Esophagus muscularis mucosa (tissue), 4 donors: Measurements from ENCODE around the gene CRYL1. TPM values are rescaled to one million over a fixed set of nuclear protein-coding genes. Genes with fewer than 3 reads are reported as not detected.

Source experiments
- DNase-seq: peaks from one replicate; pipeline ENCODE4 v3.0.0-alpha.2; 2017; ENCODE audit errors: extremely low spot score
- H3K27ac ChIP-seq, 4 donors: fragments of 200-600 bp; sonication (generic); replicated peaks in 1 of 4; 1 replicate in 3 of 4; 2 replicates in 1 of 4; pipeline ENCODE4 v1.5.1; 2016 to 2019; ENCODE audit warnings: mild to moderate bottlenecking in 1 of 4
- H3K27me3 ChIP-seq, 4 donors: fragments of 200-600 bp; sonication (generic); one replicate each; pipeline versions ENCODE4 v1.5.1 to v1.6.0; 2016 to 2019
- H3K36me3 ChIP-seq, 4 donors: fragments of 200-600 bp; sonication (generic); one replicate each; pipeline ENCODE4 v1.5.1; 2016 to 2019
- H3K4me1 ChIP-seq, 4 donors: fragments of 200-600 bp; sonication (generic); one replicate each; pipeline ENCODE4 v1.5.1; 2016 to 2019
- H3K4me3 ChIP-seq, 4 donors: fragments of 200-600 bp; sonication (generic); 1 replicate in 2 of 4; 2 replicates in 2 of 4; pipeline ENCODE4 v1.5.1; 2016 to 2019; ENCODE audit warnings: mild to moderate bottlenecking in 4 of 4, moderate library complexity in 1 of 4
- H3K9me3 ChIP-seq, 4 donors: fragments of 200-600 bp; sonication (generic); 1 replicate in 3 of 4; 2 replicates in 1 of 4; pipeline ENCODE4 v1.5.1; 2016 to 2019
- EP300 ChIP-seq: sonication (generic); formaldehyde crosslinking; IDR thresholded peaks from one replicate; pipeline ENCODE4 v1.6.1; 2017; ENCODE audit warnings: antibody characterized with exemption
- POLR2A ChIP-seq: fragments of 450-650 bp; IDR thresholded peaks from one replicate; pipeline ENCODE4 v1.6.1; 2017; ENCODE audit warnings: antibody characterized with exemption, moderate library complexity, mild to moderate bottlenecking, low read depth
- POLR2AphosphoS5 ChIP-seq, 2 donors: sonication (generic); formaldehyde crosslinking; IDR thresholded peaks; one replicate each; pipeline ENCODE4 v1.6.1; 2017; ENCODE audit warnings: antibody characterized with exemption in 2 of 2
- WGBS: methylation state at CpG from one replicate; pipeline ENCODE4 v1.1.5; 2018; 5-methylcytosine and 5-hydroxymethylcytosine counted together
- intact Hi-C: fragments of 100-400 bp; cut with DNase I; formaldehyde crosslinking; loops from one replicate; pipeline ENCODE4 v1.15.1; 2023
- total RNA-seq, 4 donors: library from RNA; depleted of rRNA; stranded (reverse); fragments of >200 nt; gene quantifications; one replicate each; pipeline versions ENCODE4 v1.1.0 to v1.2.1, GENCODE V29; 2016
- TF ChIP-seq, protein P1 (sequence below), 3 experiments: fragments of 200-600 bp in 2 of 3; fragments of 450-650 bp in 1 of 3; sonication (generic) in 2 of 3; IDR thresholded peaks; one replicate each; pipeline ENCODE4 v1.5.1; 2017 to 2019; ENCODE audit warnings: antibody characterized with exemption in 3 of 3, mild to moderate bottlenecking in 2 of 3, moderate library complexity in 1 of 3

CRYL1 gene
- total RNA-seq, 4 donors from 2014 or later = 42.3 to 59.3 (median 45.4) TPM

DNA sequence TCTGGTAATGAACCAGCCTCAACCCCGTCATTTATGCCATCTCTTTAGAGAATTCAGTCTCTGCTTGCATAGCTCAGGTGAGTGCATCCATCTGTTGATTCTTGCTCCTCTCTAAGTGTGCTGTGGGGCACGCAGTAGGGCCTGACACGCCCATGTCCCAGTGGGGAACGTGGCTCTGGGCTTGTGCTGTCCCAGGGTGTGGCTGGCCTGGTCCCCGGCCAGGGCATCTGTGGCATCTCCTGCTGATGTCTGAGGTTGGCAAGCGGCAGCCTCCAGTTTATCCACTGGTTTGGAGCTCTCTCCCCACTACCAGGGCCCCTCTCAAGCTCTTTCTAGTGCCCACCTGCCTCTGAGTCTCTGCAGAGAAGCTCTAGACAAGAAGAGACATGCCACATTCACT is 146.9 kb downstream of the CRYL1 start:
- no peak for DNase-seq
- Histone ChIP-seq H3K4me1 (no peaks in the 10 kb centered on the region), H3K4me3 (no peak overlapping the region), H3K36me3 (no peaks in the 10 kb centered on the region), H3K27me3 (no peaks in the 10 kb centered on the region), H3K27ac (no peak overlapping the region), H3K9me3 (no peaks in the 10 kb centered on the region)
- no peak for TF ChIP-seq EP300
- TF ChIP-seq, protein P1, sequence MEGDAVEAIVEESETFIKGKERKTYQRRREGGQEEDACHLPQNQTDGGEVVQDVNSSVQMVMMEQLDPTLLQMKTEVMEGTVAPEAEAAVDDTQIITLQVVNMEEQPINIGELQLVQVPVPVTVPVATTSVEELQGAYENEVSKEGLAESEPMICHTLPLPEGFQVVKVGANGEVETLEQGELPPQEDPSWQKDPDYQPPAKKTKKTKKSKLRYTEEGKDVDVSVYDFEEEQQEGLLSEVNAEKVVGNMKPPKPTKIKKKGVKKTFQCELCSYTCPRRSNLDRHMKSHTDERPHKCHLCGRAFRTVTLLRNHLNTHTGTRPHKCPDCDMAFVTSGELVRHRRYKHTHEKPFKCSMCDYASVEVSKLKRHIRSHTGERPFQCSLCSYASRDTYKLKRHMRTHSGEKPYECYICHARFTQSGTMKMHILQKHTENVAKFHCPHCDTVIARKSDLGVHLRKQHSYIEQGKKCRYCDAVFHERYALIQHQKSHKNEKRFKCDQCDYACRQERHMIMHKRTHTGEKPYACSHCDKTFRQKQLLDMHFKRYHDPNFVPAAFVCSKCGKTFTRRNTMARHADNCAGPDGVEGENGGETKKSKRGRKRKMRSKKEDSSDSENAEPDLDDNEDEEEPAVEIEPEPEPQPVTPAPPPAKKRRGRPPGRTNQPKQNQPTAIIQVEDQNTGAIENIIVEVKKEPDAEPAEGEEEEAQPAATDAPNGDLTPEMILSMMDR (IDR thresholded peaks at IDR 0.05) = no peak
- intact Hi-C loops = no loop called here
- 65% methylated on average over 2 of the region's 6 CpGs for WGBS

DNA sequence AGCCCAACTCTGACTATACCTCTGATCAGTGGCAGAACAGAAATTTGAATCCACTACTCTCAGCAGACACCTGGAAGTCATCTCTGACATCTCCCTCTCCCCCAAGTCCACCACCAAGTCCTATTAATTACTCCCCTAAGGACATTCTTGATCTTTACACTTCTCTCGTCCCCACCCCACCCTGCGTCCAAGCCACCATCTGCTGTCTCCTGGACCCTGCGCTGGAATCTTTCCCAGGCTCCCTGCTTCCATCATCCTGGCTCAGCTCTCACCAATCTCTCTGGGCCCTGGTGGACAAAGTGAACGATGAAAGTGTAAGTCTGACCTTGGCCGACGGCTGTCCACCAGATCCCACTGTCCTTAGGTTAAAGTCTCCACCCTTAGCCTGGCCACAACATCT is 147.9 kb downstream of the CRYL1 start:
- DNase-seq = no peak
- WGBS = 87% methylated on average over 6 of the region's 6 CpGs
- Histone ChIP-seq H3K4me3 (no peak overlapping the region), H3K36me3 (no peaks in the 10 kb centered on the region), H3K27me3 (no peaks in the 10 kb centered on the region), H3K9me3 (no peaks in the 10 kb centered on the region), H3K27ac (no peak overlapping the region), H3K4me1 (no peaks in the 10 kb centered on the region)
- intact Hi-C loops = no loop called here
- TF ChIP-seq POLR2AphosphoS5 (IDR thresholded peaks at IDR 0.05) (no peak), EP300 (no peak), POLR2A (no peak)
- TF ChIP-seq, protein P1 (IDR thresholded peaks at IDR 0.05) = no peak

DNA sequence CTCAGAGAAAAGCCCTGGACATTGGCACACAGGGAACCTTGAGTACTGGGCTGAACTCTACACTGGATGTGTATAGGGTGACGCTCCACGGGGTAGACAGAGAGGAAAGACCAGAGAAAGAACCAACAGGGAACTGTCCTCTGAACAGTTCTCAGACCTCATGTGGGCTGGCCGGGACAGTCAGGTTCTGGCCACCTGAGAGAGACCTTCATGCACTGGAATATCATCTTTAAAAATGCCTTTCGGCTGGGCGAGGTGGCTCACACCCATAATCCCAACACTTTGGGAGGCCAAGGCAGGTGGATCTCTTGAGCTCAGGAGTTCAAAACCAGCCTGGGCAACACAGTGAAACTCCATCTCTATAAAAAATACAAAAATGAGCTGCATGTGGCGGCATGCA is 149.8 kb downstream of the CRYL1 start:
- H3K4me1 ChIP-seq = no peaks in the 10 kb centered on the region
- no peak overlapping the region for H3K27ac ChIP-seq
- H3K4me3 ChIP-seq = no peak overlapping the region
- WGBS = 90% methylated on average over 6 of the region's 6 CpGs
- no peaks in the 10 kb centered on the region for H3K9me3 ChIP-seq
- no peak for DNase-seq
- H3K27me3 ChIP-seq = no peaks in the 10 kb centered on the region
- TF ChIP-seq POLR2A = no peak
- TF ChIP-seq, protein P1 (IDR thresholded peaks at IDR 0.05) = no peak
- TF ChIP-seq POLR2AphosphoS5 (IDR thresholded peaks at IDR 0.05) = no peak
- no peak for TF ChIP-seq EP300
- no peaks in the 10 kb centered on the region for H3K36me3 ChIP-seq
- intact Hi-C loops = no loop called here

DNA sequence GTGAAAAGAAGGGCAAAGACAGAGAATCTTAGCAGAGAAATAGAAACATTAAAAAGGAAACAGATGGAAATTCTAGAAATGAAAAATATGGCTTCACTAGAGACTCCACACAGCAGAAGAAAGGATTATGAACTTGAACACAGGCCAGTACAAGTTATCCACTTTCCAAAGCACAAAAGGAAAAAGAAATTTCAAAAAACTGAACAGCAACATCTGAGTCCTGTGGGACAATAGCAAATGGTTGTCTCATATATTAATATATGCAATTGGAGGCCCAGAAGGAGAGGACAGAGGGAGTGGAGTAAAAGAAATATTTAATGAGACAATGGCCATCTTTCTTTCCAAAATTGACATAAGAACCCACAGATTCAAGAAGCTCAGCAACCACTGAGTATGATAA is 151.8 kb downstream of the CRYL1 start:
- H3K4me1 ChIP-seq = no peaks in the 10 kb centered on the region
- intact Hi-C loops = no loop called here
- H3K9me3 ChIP-seq = no peaks in the 10 kb centered on the region
- no peaks in the 10 kb centered on the region for H3K27me3 ChIP-seq
- no peaks in the 10 kb centered on the region for H3K36me3 ChIP-seq
- H3K27ac ChIP-seq = no peak overlapping the region
- no peak overlapping the region for H3K4me3 ChIP-seq
- TF ChIP-seq POLR2AphosphoS5 (IDR thresholded peaks at IDR 0.05) (no peak), POLR2A (no peak), EP300 (no peak)
- TF ChIP-seq, protein P1 (IDR thresholded peaks at IDR 0.05) = no peak
- no peak for DNase-seq

DNA sequence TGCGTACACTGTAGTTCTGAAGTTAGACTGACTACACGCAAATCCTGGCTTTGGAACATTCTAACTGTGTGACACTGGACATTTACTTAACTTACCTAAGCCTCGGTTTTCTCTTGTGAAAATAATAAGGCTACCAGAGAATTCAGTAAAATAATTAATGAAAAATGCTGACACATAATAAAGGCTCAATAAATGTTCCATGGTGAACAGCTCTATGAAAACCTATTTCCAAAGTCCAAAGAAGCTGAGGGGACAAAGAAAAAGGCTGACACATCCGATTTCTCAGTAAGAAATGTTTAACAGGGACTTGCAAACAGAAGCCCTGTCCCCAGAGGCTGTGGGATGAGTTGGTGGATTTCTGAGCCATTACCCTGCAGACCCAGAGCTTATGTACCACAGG is 153.8 kb downstream of the CRYL1 start:
- WGBS = 87% methylated on average over 4 of the region's 4 CpGs
- H3K9me3 ChIP-seq = no peaks in the 10 kb centered on the region
- H3K27ac ChIP-seq = no peak overlapping the region
- no peaks in the 10 kb centered on the region for H3K4me1 ChIP-seq
- peaks cover 0 to 4% (median 0%) of the 10 kb centered on the region in 4 donors for H3K27me3 ChIP-seq
- H3K4me3 ChIP-seq = no peak overlapping the region
- intact Hi-C loops = no loop called here
- no peak for DNase-seq
- TF ChIP-seq, protein P1 (IDR thresholded peaks at IDR 0.05) = no peak
- no peak for TF ChIP-seq POLR2AphosphoS5 (IDR thresholded peaks at IDR 0.05)
- no peak for TF ChIP-seq POLR2A
- no peak for TF ChIP-seq EP300
- H3K36me3 ChIP-seq = no peaks in the 10 kb centered on the region
